T-helper 22 cell (primary cell): ENCODE results near the gene POLR2E.

Experiments
- DNase-seq: peaks from one replicate; pipeline ENCODE4 v3.0.0-alpha.2; 2020; ENCODE audit warnings: low read depth

POLR2E gene

GRCh38 chr19:1079566-1080111, 15.5 kb downstream of the POLR2E start:
- DNase-seq = no peak

- peak; percentile 96 for DNase-seq
Measured at GRCh38 chr19:1076951-1077350, 18.2 kb downstream of the POLR2E start.

GRCh38 chr19:1076046-1076386, 19.2 kb downstream of the POLR2E start:
- DNase-seq = no peak

- peak; percentile 91 for DNase-seq
Measured at GRCh38 chr19:1074544-1075283, 20.5 kb downstream of the POLR2E start.

GRCh38 chr19:1073956-1074517, 21.1 kb downstream of the POLR2E start:
- DNase-seq = no peak

GRCh38 chr19:1073063-1073955, 21.9 kb downstream of the POLR2E start:
- no peak for DNase-seq

GRCh38 chr19:1072371-1073015, 22.7 kb downstream of the POLR2E start:
- DNase-seq = no peak

- no peak for DNase-seq
Measured at GRCh38 chr19:1070931-1071791, 24.0 kb downstream of the POLR2E start.

- no peak for DNase-seq
Measured at GRCh38 chr19:1070576-1070930, 24.6 kb downstream of the POLR2E start.

GRCh38 chr19:1069009-1069779, 26.0 kb downstream of the POLR2E start:
- DNase-seq = peak; percentile 76

GRCh38 chr19:1068009-1069001, 26.9 kb downstream of the POLR2E start:
- DNase-seq = peak; percentile 45

- DNase-seq = peak; percentile 77
Measured at GRCh38 chr19:1067341-1067957, 27.7 kb downstream of the POLR2E start.

- DNase-seq = peak; percentile 80
Measured at GRCh38 chr19:1066748-1067340, 28.3 kb downstream of the POLR2E start, which contains the start of gene ARHGAP45. TSS of gene ARHGAP45 (plus strand) at chr19:1067167. CDS start at chr19:1067406, 239 bp downstream.

- no peak for DNase-seq
Measured at GRCh38 chr19:1066251-1066747, 28.9 kb downstream of the POLR2E start.

GRCh38 chr19:1065606-1066109, 29.5 kb downstream of the POLR2E start:
- no peak for DNase-seq

GRCh38 chr19:1064661-1065605, 30.2 kb downstream of the POLR2E start:
- DNase-seq = peak; percentile 47
